NCI-H2081 treated with DMSO at 0.1 percent for 48 hours (cell line): ENCODE data around the gene APOL6.
"Not testable (repeated sequence)": the region's sequence is repeated elsewhere in the genome, so short reads cannot be mapped to it uniquely, and the experiment has no call there.

Experiments used
- DNase-seq: peaks from one replicate; lab custom pipeline; 2025; lab: John Stamatoyannopoulos, UW

APOL6 gene

DNA sequence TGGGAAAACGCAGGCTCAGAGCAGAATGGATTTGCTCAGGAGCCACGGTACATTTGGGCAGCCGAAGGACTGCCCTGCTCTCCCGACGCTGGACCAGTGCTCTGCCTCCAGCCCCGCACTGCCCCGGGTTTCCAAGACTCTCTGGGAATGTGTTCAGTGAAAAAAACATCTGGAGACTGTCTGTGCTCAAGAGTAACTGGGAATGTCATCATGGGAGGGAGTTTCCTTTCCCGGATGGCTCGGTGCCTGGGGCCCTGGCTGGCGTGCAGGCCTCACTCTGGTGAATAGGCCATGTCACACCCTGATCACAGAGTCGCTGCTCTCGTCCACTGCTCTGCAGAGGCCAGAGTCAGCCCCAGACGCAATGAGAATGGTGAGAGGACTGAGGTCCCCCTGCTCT is 9.8 kb upstream of the APOL6 start:
- DNase-seq: no peak

GRCh38 chr22:35641494-35642120 is 6.6 kb upstream of the APOL6 start:
- no peak for DNase-seq

GRCh38 chr22:35642305-35642741 is 5.9 kb upstream of the APOL6 start:
- no peak for DNase-seq

GRCh38 chr22:35643991-35644390 is 4.3 kb upstream of the APOL6 start:
- DNase-seq: no peak

GRCh38 chr22:35645646-35646045 is 2.6 kb upstream of the APOL6 start:
- DNase-seq: no peak

DNA sequence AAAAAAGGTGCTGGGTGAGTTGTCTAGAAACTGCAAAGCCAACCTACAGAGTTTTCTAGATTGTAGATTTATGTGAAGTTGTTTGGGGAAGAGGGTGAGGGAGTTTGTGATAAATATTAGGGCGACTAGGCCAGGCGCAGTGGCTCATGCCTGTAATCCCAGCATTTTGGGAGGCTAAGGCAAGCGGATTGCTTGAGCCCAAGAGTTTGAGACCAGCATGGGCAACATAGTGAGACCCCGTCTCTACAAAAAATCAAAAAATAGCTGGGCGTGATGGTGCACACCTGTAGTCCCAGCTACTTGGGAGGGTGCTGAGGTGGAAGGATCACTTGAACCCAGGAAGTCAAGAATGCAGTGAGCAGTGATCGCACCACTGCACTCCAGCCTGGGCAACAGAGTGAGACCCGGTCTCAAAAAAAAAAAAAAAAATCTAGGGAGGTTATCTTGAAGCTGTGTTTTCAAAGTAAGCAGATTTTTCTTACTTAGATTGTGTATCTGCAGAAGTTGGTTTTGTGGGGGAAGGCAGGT is 844 bp downstream of the APOL6 start:
- DNase-seq: no peak

GRCh38 chr22:35649636-35650250 is 1.5 kb downstream of the APOL6 start:
- DNase-seq: no peak

DNA sequence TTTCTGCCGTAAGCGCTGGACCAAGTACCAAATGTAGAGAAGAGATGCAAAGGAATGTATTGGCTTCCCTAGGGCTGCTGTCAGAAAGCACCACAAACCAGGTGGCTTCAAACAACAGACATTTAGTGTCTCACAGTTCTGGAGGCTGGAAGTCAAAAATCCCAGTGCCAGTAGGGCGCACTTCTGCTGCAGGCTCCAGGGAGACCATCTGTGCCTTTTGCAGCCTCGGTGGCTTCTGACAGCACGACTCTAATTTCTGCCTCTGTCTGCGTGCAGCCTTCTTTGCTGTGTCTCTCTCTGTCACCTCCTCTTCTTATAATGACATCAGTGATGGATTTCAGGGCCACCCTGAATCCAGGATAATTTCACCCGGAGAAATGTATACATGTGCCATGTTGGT is 2.8 kb downstream of the APOL6 start:
- no peak for DNase-seq

DNA sequence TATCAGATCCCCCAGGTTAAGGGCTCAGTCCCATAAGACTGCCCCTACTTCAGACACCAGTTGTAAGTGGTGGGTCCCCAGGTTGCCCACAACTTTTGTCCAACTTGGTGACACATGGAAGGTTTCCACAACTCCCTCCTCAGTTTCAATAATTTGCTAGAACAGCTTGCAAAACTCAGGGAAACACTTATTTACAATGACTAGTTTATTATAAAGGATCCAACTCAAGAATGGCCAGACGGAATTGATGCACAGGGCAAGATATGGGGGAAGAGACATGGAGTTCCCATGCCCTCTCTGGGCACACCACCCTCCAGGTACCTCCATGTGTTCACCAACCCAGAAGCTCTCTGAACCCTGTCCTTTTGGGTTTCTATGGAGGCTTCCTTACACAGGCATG is 5.6 kb downstream of the APOL6 start:
- DNase-seq: no peak

DNA sequence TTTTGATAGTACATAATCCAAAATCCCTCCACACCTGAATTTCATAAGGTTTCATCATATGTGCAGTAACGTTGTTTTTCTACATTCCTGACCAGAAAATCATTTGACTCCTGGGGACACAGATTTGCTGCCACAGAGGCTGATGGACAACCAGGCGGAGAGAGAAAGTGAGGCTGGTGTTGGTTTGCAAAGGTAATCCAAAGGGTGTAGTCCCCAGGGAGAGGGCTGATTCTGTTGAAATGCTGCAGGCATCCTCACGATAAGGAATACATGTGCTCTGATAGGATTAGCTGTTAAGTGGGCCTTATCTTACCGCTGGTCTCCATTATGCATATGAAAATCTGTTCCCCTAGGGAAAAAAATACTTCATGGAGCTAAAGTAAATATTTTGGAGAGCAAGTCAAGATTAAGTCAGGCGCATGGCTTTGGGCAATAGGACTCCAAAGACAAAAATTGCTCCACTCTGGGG is 8.1 kb downstream of the APOL6 start:
- no peak for DNase-seq

DNA sequence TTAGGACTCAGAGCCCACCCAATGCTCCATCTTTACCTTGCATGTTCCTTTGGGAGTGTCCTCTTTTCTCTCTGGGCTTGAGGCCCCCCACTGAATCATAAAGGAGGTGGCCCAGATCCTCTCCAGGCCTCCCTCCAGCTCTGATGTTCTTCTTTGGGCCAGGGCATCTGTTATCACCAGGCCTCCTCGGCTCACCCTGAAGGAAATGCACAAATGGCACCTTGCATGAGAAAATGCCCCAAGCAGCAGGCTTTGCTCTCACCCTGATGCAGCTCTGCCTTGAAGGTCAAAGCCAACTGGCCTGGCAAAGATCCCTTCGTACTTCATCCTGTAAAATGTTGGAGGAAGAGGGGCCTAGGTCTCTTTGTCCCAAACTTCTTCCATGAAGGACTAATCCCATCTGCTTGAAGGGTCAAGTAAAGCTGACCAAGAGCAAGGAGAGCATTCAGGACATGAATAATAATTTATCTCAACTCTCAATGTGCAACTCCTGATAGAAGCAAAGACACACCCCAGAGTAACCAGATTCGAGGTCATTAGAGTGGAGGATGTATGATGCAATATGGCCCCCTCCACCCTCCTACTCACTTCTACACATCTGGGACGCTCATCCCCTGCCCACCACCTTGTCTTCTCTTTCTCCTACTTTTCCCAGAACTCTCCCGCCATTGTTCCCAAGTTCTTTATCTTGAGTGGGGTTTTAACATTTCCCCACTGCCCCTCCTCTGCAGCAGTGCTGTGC is 9.5 kb downstream of the APOL6 start:
- DNase-seq: no peak

- DNase-seq: no peak
Measured at GRCh38 chr22:35660291-35661127, 12.3 kb downstream of the APOL6 start.

DNA sequence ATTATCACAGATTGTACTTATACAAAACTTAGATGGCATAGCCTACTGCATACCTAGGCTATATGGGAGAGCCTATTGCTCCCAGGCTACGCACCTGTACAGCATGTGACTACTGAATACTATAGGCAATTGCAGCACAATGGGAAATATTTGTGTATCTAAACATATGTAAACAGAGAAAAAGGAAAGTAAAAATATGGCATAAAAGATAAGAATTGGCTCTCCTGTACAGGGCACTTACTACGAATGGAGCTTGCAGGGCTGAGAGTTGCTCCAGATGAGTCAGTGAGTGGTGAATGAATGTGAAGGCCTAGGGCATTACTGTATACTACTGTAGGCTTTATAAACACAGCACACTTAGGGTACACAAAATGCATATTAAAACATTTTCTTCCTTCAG is 13.2 kb downstream of the APOL6 start:
- DNase-seq: no peak

GRCh38 chr22:35662914-35663313 is 14.7 kb downstream of the APOL6 start:
- DNase-seq: no peak

- DNase-seq: no peak
Measured at GRCh38 chr22:35663371-35663770, 15.1 kb downstream of the APOL6 start.

DNA sequence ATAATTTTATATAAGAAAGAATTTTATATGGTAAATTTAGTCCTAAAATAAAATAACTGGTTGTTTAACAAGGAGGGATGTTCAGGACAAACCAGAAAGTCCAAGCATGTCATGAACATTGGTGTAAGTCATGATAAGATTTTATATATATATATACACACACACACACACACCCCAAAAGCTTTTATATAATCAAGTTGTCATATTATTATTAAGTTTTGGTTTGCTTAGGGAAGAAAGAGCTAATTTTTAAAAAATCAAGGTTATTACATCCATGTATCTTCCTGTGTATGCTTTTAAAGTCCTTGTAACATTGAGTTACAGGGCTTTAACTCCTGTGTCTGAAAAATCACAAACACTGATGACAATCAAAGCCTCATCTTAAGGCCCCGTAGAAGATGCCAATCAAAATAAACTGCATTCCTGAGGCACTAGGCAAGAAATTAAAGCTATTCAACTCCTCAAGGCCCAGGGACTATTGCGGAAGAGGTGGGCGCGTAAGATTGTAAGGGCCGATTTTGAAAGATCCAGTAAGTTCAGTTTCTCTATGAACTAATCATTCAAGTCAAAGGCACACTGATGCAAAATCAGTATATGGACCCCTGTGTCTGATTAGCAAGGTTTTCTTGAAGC is 16.8 kb downstream of the APOL6 start:
- DNase-seq: no peak

DNA sequence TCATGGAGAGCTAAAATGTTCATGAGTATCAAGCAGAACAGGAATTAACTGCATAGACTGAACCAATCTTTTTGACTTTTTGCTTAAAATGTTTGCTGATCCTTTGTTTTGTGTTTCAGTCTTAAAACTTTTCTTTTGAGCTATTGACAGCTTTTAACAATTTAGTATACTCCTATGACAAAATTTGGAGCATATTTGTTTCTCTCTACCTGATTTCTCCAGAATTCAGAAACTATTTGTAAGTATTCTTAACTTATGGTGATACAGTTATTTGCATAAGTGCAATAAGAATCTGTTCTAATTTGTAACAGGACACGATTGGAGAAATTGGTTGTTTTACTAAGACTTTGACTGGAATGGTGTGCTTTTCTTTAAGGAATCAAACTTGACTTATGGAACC is 18.5 kb downstream of the APOL6 start:
- DNase-seq: not testable (repeated sequence)

- DNase-seq: no peak
Measured at GRCh38 chr22:35674335-35674734, 26.1 kb downstream of the APOL6 start.

DNA sequence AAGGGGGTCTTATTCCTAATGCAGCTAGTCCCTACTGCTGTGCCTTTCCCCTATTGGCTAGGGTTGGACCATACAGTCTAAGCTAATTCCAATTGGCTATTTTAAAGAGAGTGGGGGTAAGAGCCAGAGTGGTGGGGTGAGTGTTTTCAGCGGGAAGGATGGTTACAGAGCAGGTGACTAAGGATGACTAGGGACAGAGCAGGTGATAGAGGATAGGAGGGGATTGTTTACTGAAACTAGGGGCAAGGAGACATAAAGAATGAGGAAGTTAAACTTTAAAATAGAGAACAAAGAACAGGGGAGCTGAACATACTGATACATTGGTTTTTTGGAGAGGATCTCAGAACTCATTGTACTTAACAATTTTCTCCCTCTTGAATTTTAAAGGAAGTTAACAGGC is 27.8 kb downstream of the APOL6 start:
- DNase-seq: not testable (repeated sequence)

GRCh38 chr22:35677460-35678187 is 29.4 kb downstream of the APOL6 start:
- DNase-seq: no peak

- DNase-seq: no peak
Measured at GRCh38 chr22:35678836-35679235, 30.6 kb downstream of the APOL6 start.
